Ovary (tissue), 3 donors: Measurements from ENCODE around the gene TNFRSF21.

Experiments used
- CTCF ChIP-seq, 3 donors: fragments of 450-650 bp in 2 of 3; fragments of 200-600 bp in 1 of 3; IDR thresholded peaks; one replicate each; pipeline versions ENCODE4 v1.5.1 to v1.8.0; 2016 to 2022; ENCODE audit warnings: antibody characterized with exemption in 3 of 3, mild to moderate bottlenecking in 1 of 3
- POLR2A ChIP-seq: fragments of 450-650 bp; IDR thresholded peaks from one replicate; pipeline ENCODE4 v1.6.1; 2017; ENCODE audit warnings: antibody characterized with exemption, mild to moderate bottlenecking, moderate library complexity
- donor health status: DM: no; HTN: no; CAD: no.

GRCh38 chr6:47337519-47337918, 27.8 kb upstream of the TNFRSF21 start:
- TF ChIP-seq CTCF (IDR thresholded peaks at IDR 0.05) = no peak
- no peak for TF ChIP-seq POLR2A
